Sigmoid colon (tissue), 7 donors: ENCODE results near the gene C1orf87. TPM values are rescaled to one million over a fixed set of nuclear protein-coding genes. Genes with fewer than 3 reads are reported as not detected.
A peak's percentile ranks its signal among the peaks of the same experiment; 100 is the strongest.

Experiments used
- DNase-seq: peaks from one replicate; pipeline ENCODE4 v3.0.0-alpha.2; 2019
- H3K27ac ChIP-seq, 4 donors: fragments of 200-600 bp; sonication (generic); one replicate each; pipeline ENCODE4 v1.5.1; 2016 to 2019; ENCODE audit warnings: mild to moderate bottlenecking in 1 of 4
- H3K27me3 ChIP-seq, 3 donors: fragments of 200-600 bp; sonication (generic); one replicate each; pipeline ENCODE4 v1.5.1; 2019; ENCODE audit warnings: mild to moderate bottlenecking in 1 of 3
- H3K36me3 ChIP-seq, 4 donors: fragments of 200-600 bp; sonication (generic); one replicate each; pipeline ENCODE4 v1.5.1; 2016 to 2019
- H3K4me1 ChIP-seq, 4 donors: fragments of 200-600 bp; sonication (generic); one replicate each; pipeline ENCODE4 v1.5.1; 2017 to 2019
- H3K4me3 ChIP-seq, 4 donors: fragments of 200-600 bp; sonication (generic); one replicate each; pipeline ENCODE4 v1.5.1; 2017 to 2019; ENCODE audit warnings: mild to moderate bottlenecking in 2 of 4, moderate library complexity in 1 of 4
- H3K9me3 ChIP-seq, 4 donors: fragments of 200-600 bp in 3 of 4; sonication (generic) in 3 of 4; one replicate each; pipeline versions ENCODE4 v1.5.1 to v1.6.1; 2013 to 2019
- CTCF ChIP-seq, 4 experiments: fragments of 450-650 bp in 3 of 4; fragments of 200-600 bp in 1 of 4; IDR thresholded peaks; one replicate each; pipeline ENCODE4 v1.5.1; 2016 to 2019; ENCODE audit warnings: antibody characterized with exemption in 4 of 4, mild to moderate bottlenecking in 3 of 4, moderate library complexity in 2 of 4
- EP300 ChIP-seq, 4 donors: sonication (generic); formaldehyde crosslinking; IDR thresholded peaks; one replicate each; pipeline ENCODE4 v1.6.1; 2017; ENCODE audit warnings: antibody characterized with exemption in 4 of 4
- POLR2A ChIP-seq, 2 donors: fragments of 450-650 bp; IDR thresholded peaks; one replicate each; pipeline ENCODE4 v1.6.1; 2016; ENCODE audit warnings: antibody characterized with exemption in 2 of 2, mild to moderate bottlenecking in 2 of 2, moderate library complexity in 2 of 2
- POLR2AphosphoS5 ChIP-seq, 4 donors: sonication (generic); formaldehyde crosslinking; IDR thresholded peaks; one replicate each; pipeline ENCODE4 v1.6.1; 2017; ENCODE audit warnings: antibody characterized with exemption in 4 of 4
- WGBS, 2 donors: extraction: QIAGEN DNeasy Blood & Tissue Kit; methylation state at CpG; one replicate each; pipeline ENCODE4 v1.1.7; 2013; 5-methylcytosine and 5-hydroxymethylcytosine counted together
- intact Hi-C: fragments of 100-400 bp; cut with DNase I; formaldehyde crosslinking; loops from one replicate; pipeline ENCODE4 v1.15.1; 2023
- polyA plus RNA-seq, 3 donors: library from polyadenylated mRNA; stranded (reverse); fragments of 200-250 nt; gene quantifications; one replicate each; pipeline ENCODE4 v1.2.3, GENCODE V29; 2013
- total RNA-seq, 4 donors: library from RNA; depleted of rRNA; stranded (reverse); fragments of >200 nt; gene quantifications; one replicate each; pipeline ENCODE4 v1.1.0, GENCODE V29; 2016
- donor health status: healthy with polysubstance abuse.
- donor health status: Bipolar disorder and iron deficiency.
- donor health status: healthy.

C1orf87 gene
- total and polyA plus RNA-seq, 7 donors = not detected

- peak in 2 of 4 donors; percentile 15 to 48 for TF ChIP-seq POLR2AphosphoS5 (IDR thresholded peaks at IDR 0.05)
- TF ChIP-seq EP300 (IDR thresholded peaks at IDR 0.05) = no peak
- peak overlapping the region in 3 of 4 donors; percentile 13 to 30 (median 22) for H3K27ac ChIP-seq
- no peak overlapping the region for H3K4me3 ChIP-seq
- H3K4me1 ChIP-seq = no peaks in the 10 kb centered on the region
- 68 to 78% methylated on average over 4 of the region's 4 CpGs for WGBS, 2 donors
- H3K36me3 ChIP-seq = no peaks in the 10 kb centered on the region
- H3K27me3 ChIP-seq = no peaks in the 10 kb centered on the region
- intact Hi-C loops = no loop called here
- DNase-seq = no peak
- H3K9me3 ChIP-seq = no peaks in the 10 kb centered on the region
These were observed 79.0 kb downstream of the C1orf87 start for GRCh38 chr1:59994302-59995198.

- no peaks in the 10 kb centered on the region for H3K27me3 ChIP-seq
- 76 to 77% methylated on average over 5 of the region's 5 CpGs for WGBS, 2 donors
- no peak for DNase-seq
- H3K4me3 ChIP-seq = no peak overlapping the region
- H3K9me3 ChIP-seq = no peaks in the 10 kb centered on the region
- intact Hi-C loops = no loop called here
- no peak for TF ChIP-seq POLR2A (IDR thresholded peaks at IDR 0.05)
- TF ChIP-seq POLR2AphosphoS5 (IDR thresholded peaks at IDR 0.05) = no peak
- TF ChIP-seq CTCF (IDR thresholded peaks at IDR 0.05) = no peak
- TF ChIP-seq EP300 (IDR thresholded peaks at IDR 0.05) = no peak
- no peaks in the 10 kb centered on the region for H3K4me1 ChIP-seq
- H3K36me3 ChIP-seq = no peaks in the 10 kb centered on the region
- H3K27ac ChIP-seq = no peak overlapping the region
These were observed 81.3 kb downstream of the C1orf87 start for GRCh38 chr1:59992040-59992820.

GRCh38 chr1:59990470-59990869 lies 83.1 kb downstream of the C1orf87 start:
- 83 to 84% methylated on average over 9 of the region's 9 CpGs for WGBS, 2 donors
- Histone ChIP-seq H3K27ac (no peak overlapping the region), H3K9me3 (no peaks in the 10 kb centered on the region), H3K4me1 (no peaks in the 10 kb centered on the region), H3K27me3 (no peaks in the 10 kb centered on the region), H3K4me3 (no peak overlapping the region), H3K36me3 (no peaks in the 10 kb centered on the region)
- DNase-seq = no peak
- intact Hi-C loops = no loop called here
- TF ChIP-seq POLR2A (IDR thresholded peaks at IDR 0.05) = no peak
- TF ChIP-seq CTCF (IDR thresholded peaks at IDR 0.05) = no peak
- TF ChIP-seq EP300 (IDR thresholded peaks at IDR 0.05) = no peak
- TF ChIP-seq POLR2AphosphoS5 (IDR thresholded peaks at IDR 0.05) = no peak

- Histone ChIP-seq H3K9me3 (no peaks in the 10 kb centered on the region), H3K4me3 (no peak overlapping the region), H3K27me3 (no peaks in the 10 kb centered on the region), H3K36me3 (no peaks in the 10 kb centered on the region), H3K4me1 (no peaks in the 10 kb centered on the region), H3K27ac (no peak overlapping the region)
- TF ChIP-seq POLR2AphosphoS5 (IDR thresholded peaks at IDR 0.05) = no peak
- TF ChIP-seq POLR2A (IDR thresholded peaks at IDR 0.05) = no peak
- no peak for TF ChIP-seq CTCF (IDR thresholded peaks at IDR 0.05)
- no peak for TF ChIP-seq EP300 (IDR thresholded peaks at IDR 0.05)
- WGBS, 2 donors = 50 to 70% methylated on average over 12 of the region's 12 CpGs
- intact Hi-C loops = no loop called here
- DNase-seq = no peak
These were observed 86.9 kb downstream of the C1orf87 start for GRCh38 chr1:59986516-59987310.
